Measurements from ENCODE around the gene TMEM108. TPM values are rescaled to one million over a fixed set of nuclear protein-coding genes. Genes with fewer than 3 reads are reported as not detected.

The TMEM108 gene
- total and polyA plus RNA-seq, 9 donors, result under 0.01 to 4.2 (median 0.46) TPM; not detected in 2

GRCh38 chr3:133181392-133182150 lies 143.4 kb downstream of the TMEM108 start:
- TF ChIP-seq CTCF (IDR thresholded peaks at IDR 0.05) (no peak), EP300 (IDR thresholded peaks at IDR 0.05) (no peak), POLR2A (IDR thresholded peaks at IDR 0.05) (no peak)
- Histone ChIP-seq H3K36me3 (no peaks in the 10 kb centered on the region), H3K27me3 (no peaks in the 10 kb centered on the region), H3K27ac (no peak overlapping the region), H3K4me3 (no peak overlapping the region), H3K4me1 (ENCODE audit: insufficient read depth) (no peaks in the 10 kb centered on the region), H3K9me3 (no peaks in the 10 kb centered on the region)
- 91 to 96% (median 95%) methylated on average over 2 of the region's 2 CpGs for WGBS, 3 donors
- DNase-seq, result no peak
- intact Hi-C loops (cut with DNase I), result no loop called here

DNA sequence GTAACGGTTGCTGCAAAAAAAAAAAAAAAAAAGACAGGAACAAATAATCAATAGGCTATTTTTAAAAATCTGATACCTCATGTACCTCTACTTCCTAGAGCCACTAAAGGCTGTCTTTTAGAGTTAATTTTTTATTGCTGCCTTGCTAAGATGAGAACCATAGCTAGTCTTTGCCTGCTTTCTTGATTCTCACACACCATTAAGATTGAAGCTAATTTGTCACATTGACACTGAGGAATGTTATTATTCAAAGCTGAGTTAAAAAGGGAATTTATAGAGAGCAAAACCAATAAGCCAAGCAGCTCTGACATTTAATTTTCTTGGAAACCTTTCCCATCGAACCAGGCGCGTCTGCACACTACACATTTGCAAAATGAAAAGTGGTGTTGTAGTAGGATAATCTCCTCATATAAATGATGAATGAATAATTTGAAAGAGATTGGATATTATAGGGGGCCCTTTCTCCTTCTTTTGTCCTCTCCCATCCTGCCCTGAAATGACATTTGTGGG lies 149.7 kb downstream of the TMEM108 start:
- Histone ChIP-seq H3K36me3 (no peaks in the 10 kb centered on the region), H3K4me1 (ENCODE audit: insufficient read depth) (no peaks in the 10 kb centered on the region), H3K27ac (no peak overlapping the region), H3K4me3 (no peak overlapping the region), H3K27me3 (no peaks in the 10 kb centered on the region), H3K9me3 (no peaks in the 10 kb centered on the region)
- no peak for DNase-seq
- WGBS, 3 donors, result 80 to 92% (median 89%) methylated on average over 4 of the region's 4 CpGs
- TF ChIP-seq POLR2A (IDR thresholded peaks at IDR 0.05) (no peak), EP300 (IDR thresholded peaks at IDR 0.05) (no peak), CTCF (IDR thresholded peaks at IDR 0.05) (no peak)
- intact Hi-C loops (cut with DNase I), result no loop called here

DNA sequence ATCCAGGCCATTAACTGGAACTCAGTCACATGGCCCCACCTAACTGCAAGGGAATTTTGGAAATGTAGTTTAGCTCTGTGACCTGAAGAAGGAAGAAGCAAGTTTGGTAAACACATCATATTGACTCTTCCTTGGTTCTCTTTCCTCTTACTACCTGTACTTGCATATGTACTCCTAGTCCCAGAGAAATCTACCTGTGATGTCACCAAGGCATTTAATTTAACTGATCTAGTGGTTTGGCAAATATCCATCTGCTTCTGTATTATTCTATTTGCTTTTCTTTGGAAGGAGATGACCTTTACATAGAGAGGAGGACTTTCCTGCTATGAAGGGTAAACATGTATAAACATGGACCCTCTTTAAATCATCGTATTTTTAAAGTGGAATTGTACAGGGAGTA lies 150.8 kb downstream of the TMEM108 start:
- TF ChIP-seq POLR2A (IDR thresholded peaks at IDR 0.05) (no peak), CTCF (IDR thresholded peaks at IDR 0.05) (no peak), EP300 (IDR thresholded peaks at IDR 0.05) (no peak)
- intact Hi-C loops (cut with DNase I), result no loop called here

DNA sequence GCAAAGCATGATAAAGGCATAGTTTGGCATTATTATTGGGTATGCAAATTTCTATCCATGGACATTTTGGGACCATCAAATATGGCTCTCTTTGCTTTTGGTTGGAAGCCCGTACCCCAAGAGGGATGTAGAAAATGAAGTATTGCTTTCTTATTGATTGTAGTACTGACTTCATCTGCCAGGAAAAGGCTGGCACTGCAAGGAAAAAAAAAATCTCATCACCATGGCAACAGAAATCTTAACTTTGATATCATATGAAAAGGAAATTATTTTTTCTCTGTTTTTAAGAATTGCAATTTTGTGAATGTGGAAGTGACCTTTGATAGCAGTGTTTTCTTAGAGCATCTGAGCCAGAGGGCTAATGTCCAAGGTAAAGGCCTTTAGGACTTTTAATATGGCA lies 151.7 kb downstream of the TMEM108 start:
- H3K36me3 ChIP-seq, result no peaks in the 10 kb centered on the region
- H3K4me3 ChIP-seq, result no peak overlapping the region
- DNase-seq, result no peak
- H3K4me1 ChIP-seq (ENCODE audit: insufficient read depth), result no peaks in the 10 kb centered on the region
- H3K27ac ChIP-seq, result no peak overlapping the region
- H3K9me3 ChIP-seq, result no peaks in the 10 kb centered on the region
- intact Hi-C loops (cut with DNase I), result no loop called here
- WGBS, 3 donors, result 83 to 89% (median 84%) methylated on average over 1 of the region's 1 CpG
- TF ChIP-seq EP300 (IDR thresholded peaks at IDR 0.05) (no peak), CTCF (IDR thresholded peaks at IDR 0.05) (no peak), POLR2A (IDR thresholded peaks at IDR 0.05) (no peak)
- H3K27me3 ChIP-seq, result no peaks in the 10 kb centered on the region

More for the DNA sequence above, 150.8 kb downstream of the TMEM108 start:
- Histone ChIP-seq H3K4me3 (no peak overlapping the region), H3K4me1 (ENCODE audit: insufficient read depth) (no peaks in the 10 kb centered on the region), H3K9me3 (no peaks in the 10 kb centered on the region), H3K27me3 (no peaks in the 10 kb centered on the region), H3K36me3 (no peaks in the 10 kb centered on the region), H3K27ac (no peak overlapping the region)
- DNase-seq, result no peak
- 70 to 93% (median 72%) methylated on average over 1 of the region's 1 CpG for WGBS, 3 donors
